HG02571 (cell line): ENCODE results near the gene ZNF770.

Experiments used
- ATAC-seq: cut with Tn5 transposase; IDR thresholded peaks from one replicate; pipeline ENCODE4 v1.9.1; 2021; ENCODE audit warnings: mild to moderate bottlenecking, moderate library complexity; ENCODE audit not compliant: unreplicated experiment

ZNF770 gene, protein sequence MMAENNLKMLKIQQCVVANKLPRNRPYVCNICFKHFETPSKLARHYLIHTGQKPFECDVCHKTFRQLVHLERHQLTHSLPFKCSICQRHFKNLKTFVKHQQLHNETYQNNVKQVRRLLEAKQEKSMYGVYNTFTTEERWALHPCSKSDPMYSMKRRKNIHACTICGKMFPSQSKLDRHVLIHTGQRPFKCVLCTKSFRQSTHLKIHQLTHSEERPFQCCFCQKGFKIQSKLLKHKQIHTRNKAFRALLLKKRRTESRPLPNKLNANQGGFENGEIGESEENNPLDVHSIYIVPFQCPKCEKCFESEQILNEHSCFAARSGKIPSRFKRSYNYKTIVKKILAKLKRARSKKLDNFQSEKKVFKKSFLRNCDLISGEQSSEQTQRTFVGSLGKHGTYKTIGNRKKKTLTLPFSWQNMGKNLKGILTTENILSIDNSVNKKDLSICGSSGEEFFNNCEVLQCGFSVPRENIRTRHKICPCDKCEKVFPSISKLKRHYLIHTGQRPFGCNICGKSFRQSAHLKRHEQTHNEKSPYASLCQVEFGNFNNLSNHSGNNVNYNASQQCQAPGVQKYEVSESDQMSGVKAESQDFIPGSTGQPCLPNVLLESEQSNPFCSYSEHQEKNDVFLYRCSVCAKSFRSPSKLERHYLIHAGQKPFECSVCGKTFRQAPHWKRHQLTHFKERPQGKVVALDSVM

GRCh38 chr15:34988027-34988902 lies at the start of gene ZNF770:
TSS of gene ZNF770 (minus strand) at chr15:34988287. CDS start at chr15:34983434, 4,853 bp downstream.
- peak; percentile 78 for ATAC-seq

GRCh38 chr15:35028235-35028984 lies 40.3 kb upstream of the ZNF770 start:
- ATAC-seq: no peak

- no peak for ATAC-seq
These were observed 35.7 kb upstream of the ZNF770 start for GRCh38 chr15:35023804-35024203.

GRCh38 chr15:35020974-35021373 lies 32.9 kb upstream of the ZNF770 start:
- no peak for ATAC-seq

DNA sequence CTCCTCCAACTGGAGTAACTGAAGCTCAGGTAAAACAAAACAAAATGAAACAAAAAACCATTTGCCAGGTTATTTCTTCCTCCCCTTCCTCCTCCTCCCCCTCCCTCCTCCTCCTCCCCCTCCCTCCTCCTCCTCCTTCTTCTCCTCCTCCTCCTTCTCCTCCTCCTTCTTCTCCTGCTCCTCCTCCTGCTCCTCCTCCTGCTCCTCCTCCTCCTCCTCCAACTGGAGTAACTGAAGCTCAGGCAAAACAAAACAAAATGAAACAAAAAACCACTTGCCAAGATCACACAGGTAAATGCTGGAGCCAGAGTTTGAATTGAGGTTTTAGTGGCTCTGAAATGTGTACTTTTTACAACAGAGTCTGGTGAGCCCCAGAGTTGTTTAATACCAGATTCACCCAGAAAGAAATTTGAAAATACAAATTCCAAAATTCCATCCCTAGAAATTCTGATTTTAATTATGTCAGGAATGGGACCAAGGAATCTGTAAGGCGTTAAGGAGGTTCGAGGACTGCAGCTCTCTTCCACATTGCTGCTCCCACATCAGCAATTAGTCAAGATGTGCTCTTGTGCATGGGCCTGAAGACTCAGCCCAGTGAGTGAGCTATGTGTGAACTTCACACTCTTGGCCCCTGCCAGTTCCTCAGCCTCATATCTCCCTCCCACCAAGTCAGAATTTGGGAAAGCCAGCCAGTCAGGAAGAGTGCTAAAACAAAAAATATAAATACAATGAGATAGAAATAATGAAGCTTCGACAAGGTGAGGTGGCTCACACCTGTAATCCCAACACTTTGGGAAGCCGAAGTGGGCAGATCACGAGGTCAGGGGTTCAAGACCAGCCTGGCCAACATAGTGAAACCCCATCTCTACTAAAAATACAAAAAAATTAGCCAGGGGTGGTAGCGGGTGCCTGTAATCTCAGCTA lies 31.6 kb upstream of the ZNF770 start:
- ATAC-seq: no peak

DNA sequence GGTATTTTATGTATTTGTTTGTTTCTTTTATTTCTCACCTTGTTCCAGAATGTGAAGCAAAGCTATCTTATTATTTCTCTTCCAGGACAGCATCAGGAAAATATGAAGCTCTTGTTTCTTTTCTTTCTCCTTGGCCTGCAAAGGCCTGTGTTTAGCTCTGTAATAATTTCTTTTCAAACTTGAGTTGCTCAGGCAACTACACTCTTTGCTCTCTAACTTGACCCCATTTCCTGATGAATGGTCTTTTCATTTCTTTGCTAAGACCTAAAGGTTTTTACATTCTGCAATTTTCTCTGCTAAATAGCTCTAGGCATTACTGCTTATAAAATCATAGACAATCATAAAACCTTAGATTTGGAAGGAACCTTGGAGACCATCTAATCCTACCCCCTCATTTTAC lies 26.2 kb upstream of the ZNF770 start:
- ATAC-seq: no peak

- ATAC-seq: no peak
These were observed 25.3 kb upstream of the ZNF770 start for GRCh38 chr15:35013370-35013769.

DNA sequence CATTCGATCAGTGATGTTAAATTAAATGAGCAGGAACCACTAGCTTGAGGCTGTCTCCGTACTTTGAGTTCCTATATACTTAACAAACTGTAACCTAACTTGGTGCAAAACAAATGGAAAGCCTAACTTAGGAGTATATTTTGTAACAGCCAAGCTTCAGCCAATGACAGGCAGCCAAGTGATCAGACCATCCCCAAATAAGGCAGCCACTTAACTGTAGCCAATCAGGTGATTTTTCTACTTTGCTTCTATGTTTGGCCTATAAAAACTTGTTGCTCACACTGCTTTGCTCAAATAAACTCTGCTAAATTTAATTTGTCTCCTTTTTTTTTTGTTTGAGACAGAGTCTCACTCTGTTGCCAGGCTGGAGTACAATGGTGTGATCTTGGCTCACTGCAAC lies 19.3 kb upstream of the ZNF770 start:
- ATAC-seq: no peak

- ATAC-seq: no peak
These were observed 17.8 kb upstream of the ZNF770 start for GRCh38 chr15:35005933-35006332.

DNA sequence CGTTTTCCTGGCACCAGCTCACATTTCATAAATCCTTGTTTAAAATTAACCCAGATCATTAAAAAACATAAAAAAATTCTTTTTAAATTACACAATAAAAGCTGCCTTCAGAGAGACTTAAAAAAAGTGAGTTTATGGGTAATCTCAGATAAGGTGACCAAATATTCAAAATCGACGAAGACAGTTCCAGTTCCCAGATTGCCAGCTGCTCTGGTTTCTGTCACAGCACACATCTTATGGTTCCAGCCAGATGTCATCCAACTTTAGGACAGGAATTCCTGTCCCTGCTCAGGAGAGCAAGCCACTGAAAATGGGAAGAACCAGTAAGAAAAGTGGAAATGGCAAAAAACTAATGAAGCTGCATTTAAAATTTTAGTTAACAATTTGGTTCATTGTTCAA lies 15.8 kb upstream of the ZNF770 start:
- no peak for ATAC-seq

DNA sequence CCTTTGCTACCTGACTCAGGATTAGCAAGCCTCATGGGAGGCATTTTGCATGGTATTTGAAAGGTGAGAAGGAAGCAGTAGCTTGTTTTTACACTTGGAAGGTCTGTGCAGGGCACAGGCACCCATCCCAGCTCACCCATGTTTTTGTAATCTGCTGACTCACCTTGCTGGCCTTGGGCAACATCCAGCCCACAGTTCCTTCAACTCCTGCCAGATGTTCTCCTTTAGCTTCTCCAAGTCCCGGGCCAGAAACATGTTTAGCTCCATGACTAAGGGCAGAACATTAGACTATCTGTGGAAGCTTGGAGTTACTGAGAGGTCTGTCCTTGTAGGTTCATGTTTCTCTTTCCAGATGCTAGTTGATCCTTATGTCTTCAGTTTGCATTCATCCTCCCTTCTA lies 12.4 kb upstream of the ZNF770 start:
- ATAC-seq: no peak

- ATAC-seq: no peak
These were observed 11.8 kb upstream of the ZNF770 start for GRCh38 chr15:34999906-35000305.

GRCh38 chr15:34994925-34995324 lies 6.8 kb upstream of the ZNF770 start:
- ATAC-seq: no peak

GRCh38 chr15:34993877-34994276 lies 5.8 kb upstream of the ZNF770 start:
- ATAC-seq: peak; percentile 94

- no peak for ATAC-seq
These were observed 5.3 kb upstream of the ZNF770 start for GRCh38 chr15:34993412-34993811.

- ATAC-seq: peak; percentile 2
These were observed 469 bp downstream of the ZNF770 start for GRCh38 chr15:34987609-34988026.

- no peak for ATAC-seq
These were observed 1.2 kb downstream of the ZNF770 start for GRCh38 chr15:34986771-34987480.

GRCh38 chr15:34986326-34986725 lies 1.8 kb downstream of the ZNF770 start:
- ATAC-seq: no peak
